ENCODE data around the gene ABHD16A. TPM values are rescaled to one million over a fixed set of nuclear protein-coding genes. Genes with fewer than 3 reads are reported as not detected.
A peak's percentile ranks its signal among the peaks of the same experiment; 100 is the strongest.

Gene ABHD16A
- total and polyA plus RNA-seq, 2 of the 13 experiments (the other 11 are each of a cell fraction or from before 2014, with no cell fraction given), result 43.5 to 45.4 TPM

- TF ChIP-seq THRA (CRISPR knock-in tag; IDR thresholded peaks at IDR 0.05; ENCODE audit: borderline replicate concordance) (no peak), NFAT5 (CRISPR knock-in tag; IDR thresholded peaks at IDR 0.05) (peak; percentile 80; the same call in 1 of the 2 replicates), CREB3 (CRISPR knock-in tag; IDR thresholded peaks at IDR 0.05) (no peak), TGIF2 (CRISPR knock-in tag; IDR thresholded peaks at IDR 0.05) (no peak), ZNF660 (CRISPR knock-in tag; IDR thresholded peaks at IDR 0.05; ENCODE audit: borderline replicate concordance, low read depth) (no peak), ZNF337 (CRISPR knock-in tag; IDR thresholded peaks at IDR 0.05; ENCODE audit: borderline replicate concordance, low read depth) (no peak; the same call in 1 of the 2 replicates), ZNF17 (CRISPR knock-in tag; IDR thresholded peaks at IDR 0.05) (no peak), ZNF691 (CRISPR knock-in tag; IDR thresholded peaks at IDR 0.05; ENCODE audit: borderline replicate concordance, low read depth) (no peak), CENPT (CRISPR knock-in tag; IDR thresholded peaks at IDR 0.05; ENCODE audit: low read depth) (0 out of 2 replicates have a peak, but pooled peaks have one; percentile 26), PHF21A (CRISPR knock-in tag; IDR thresholded peaks at IDR 0.05) (peak; percentile 71), MEIS2 (CRISPR knock-in tag; IDR thresholded peaks at IDR 0.05) (no peak), ZHX1 (CRISPR knock-in tag; IDR thresholded peaks at IDR 0.05; ENCODE audit: low read depth) (peak; percentile 34), CERS6 (CRISPR knock-in tag; IDR thresholded peaks at IDR 0.05) (no peak), ZEB1 (IDR thresholded peaks at IDR 0.05; ENCODE audit: insufficient replicate concordance, low read depth) (peak; percentile 39), REL (CRISPR knock-in tag; conservative IDR thresholded peaks at IDR 0.05) (no peak), POLR2AphosphoS5 (IDR thresholded peaks at IDR 0.05; ENCODE audit: low read depth, low read length) (peak; percentile 68)
Observed at GRCh38 chr6:31664790-31665500, 38.2 kb downstream of the ABHD16A start, which contains the start of gene GPANK1 (continued).
